HepG2 (cell line): Measurements from ENCODE around the gene LMAN2. TPM values are rescaled to one million over a fixed set of nuclear protein-coding genes. Genes with fewer than 3 reads are reported as not detected.

Source experiments
- AHR ChIP-seq: IDR thresholded peaks from 2 replicates; pipeline ENCODE4 v1.6.1; 2018; ENCODE audit warnings: missing genetic modification reagents, missing compliant biosample characterization
- ESRRA ChIP-seq: sonication (generic); formaldehyde crosslinking; IDR thresholded peaks from 2 replicates; pipeline ENCODE4 v1.5.1; 2020; ENCODE audit warnings: mild to moderate bottlenecking, low read depth, missing genetic modification reagents
- FOXA1 ChIP-seq, 2 experiments: fragments of 450-650 bp in 1 of 2; sonication (generic) in 1 of 2; formaldehyde crosslinking in 1 of 2; IDR thresholded peaks; 2 replicates each; pipeline versions ENCODE4 v1.4.0 to v1.6.1; 2016 to 2020; ENCODE audit warnings: missing genetic modification reagents in 1 of 2
- JUND ChIP-seq: sonication (generic); formaldehyde crosslinking; IDR thresholded peaks from 2 replicates; pipeline ENCODE4 v1.8.0; 2022; ENCODE audit warnings: mild to moderate bottlenecking, missing genetic modification reagents
- MTA3 ChIP-seq: sonication (generic); formaldehyde crosslinking; IDR thresholded peaks from 2 replicates; pipeline ENCODE4 v1.4.0; 2020; ENCODE audit warnings: missing genetic modification reagents
- NR0B2 ChIP-seq: sonication (generic); formaldehyde crosslinking; IDR thresholded peaks from 2 replicates; pipeline ENCODE4 v1.4.0; 2020; ENCODE audit warnings: mild to moderate bottlenecking, missing genetic modification reagents
- PLRG1 ChIP-seq: fragments of 450-650 bp; conservative IDR thresholded peaks from 2 replicates; pipeline ENCODE4 v1.6.1; 2016
- RFX5 ChIP-seq: IDR thresholded peaks from 2 replicates; pipeline ENCODE4 v1.6.1; 2011; ENCODE audit warnings: low read depth, low read length, improper control_type of control experiment
- UBTF ChIP-seq: sonication (generic); formaldehyde crosslinking; IDR thresholded peaks from 2 replicates; pipeline ENCODE4 v1.4.0; 2020; ENCODE audit warnings: mild to moderate bottlenecking, missing genetic modification reagents
- ZBTB43 ChIP-seq: sonication (generic); formaldehyde crosslinking; conservative IDR thresholded peaks from 2 replicates; pipeline ENCODE4 v1.4.0; 2020; ENCODE audit warnings: missing genetic modification reagents
- ZNF280B ChIP-seq: sonication (generic); formaldehyde crosslinking; IDR thresholded peaks from 2 replicates; pipeline ENCODE4 v1.5.0; 2020; ENCODE audit warnings: missing genetic modification reagents, mild to moderate bottlenecking, borderline replicate concordance
- ZNF343 ChIP-seq: sonication (generic); formaldehyde crosslinking; IDR thresholded peaks from 2 replicates; pipeline ENCODE4 v1.4.0; 2020; ENCODE audit warnings: mild to moderate bottlenecking, missing genetic modification reagents
- ZNF646 ChIP-seq: sonication (generic); formaldehyde crosslinking; IDR thresholded peaks from 2 replicates; pipeline ENCODE4 v1.9.0; 2021; ENCODE audit warnings: mild to moderate bottlenecking, missing genetic modification reagents
- ZNF704 ChIP-seq: sonication (generic); formaldehyde crosslinking; IDR thresholded peaks from 2 replicates; pipeline ENCODE4 v1.8.1; 2023; ENCODE audit warnings: mild to moderate bottlenecking, inconsistent platforms, moderate library complexity, missing genetic modification reagents, borderline replicate concordance
- polyA plus RNA-seq, 8 experiments: library from polyadenylated mRNA; depleted of rRNA in 3 of 8; stranded (reverse) in 7 of 8; unstranded in 1 of 8; fragments of >200 nt; fragmentation: Illumina TruSeq in 4 of 8; extraction: Trizol in 4 of 8; gene quantifications; 2 replicates each; pipeline versions ENCODE4 v1.2.1 to v1.2.3, GENCODE V29; 2011 to 2016; ENCODE audit warnings: low read depth in 4 of 8, missing spikeins in 1 of 8, mixed read lengths in 1 of 8; ENCODE audit not compliant: insufficient read depth in 1 of 8
- total RNA-seq, 5 experiments: library from RNA; depleted of rRNA; stranded (reverse); fragments of >200 nt; fragmentation: Illumina TruSeq; extraction: Trizol; gene quantifications; 2 replicates each; pipeline ENCODE4 v1.2.3, GENCODE V29; 2016; ENCODE audit warnings: low read depth in 1 of 5

Gene LMAN2
- total and polyA plus RNA-seq, 2 of the 13 experiments (the other 11 are each of a cell fraction or from before 2014, with no cell fraction given), result 191 to 197 TPM

- TF ChIP-seq ZBTB43 (CRISPR knock-in tag), result peak; percentile 72; the same call in 1 of the 2 replicates
- TF ChIP-seq ESRRA (CRISPR knock-in tag), result no peak; the same call in 1 of the 2 replicates
- TF ChIP-seq UBTF (CRISPR knock-in tag), result peak; percentile 87
- TF ChIP-seq AHR (CRISPR knock-in tag), result peak; percentile 33; the same call in 1 of the 2 replicates
- peak; percentile 91 for TF ChIP-seq ZNF343
- no peak for TF ChIP-seq ZNF646 (CRISPR knock-in tag)
- peak; percentile 72 for TF ChIP-seq ZNF280B (CRISPR knock-in tag)
- TF ChIP-seq ZNF704 (CRISPR knock-in tag), result no peak; the same call in 1 of the 2 replicates
- no peak for TF ChIP-seq MTA3 (CRISPR knock-in tag)
- peak; percentile 10; the same call in 1 of the 2 replicates for TF ChIP-seq JUND (CRISPR knock-in tag)
- no peak for TF ChIP-seq PLRG1
- peak; percentile 35; the same call in 1 of the 2 replicates for TF ChIP-seq NR0B2 (CRISPR knock-in tag)
- no peak for TF ChIP-seq FOXA1 (IDR thresholded peaks at IDR 0.05)
- TF ChIP-seq FOXA1 (CRISPR knock-in tag; IDR thresholded peaks at IDR 0.05), result no peak
- TF ChIP-seq RFX5, result no peak
These were observed 48.1 kb downstream of the LMAN2 start, which contains the start of the genes PRELID1 and RAB24 (continued) for GRCh38 chr5:177303121-177303924.
